ENCODE measurements around the gene CACNG6.
"Not testable (repeated sequence)": the region's sequence is repeated elsewhere in the genome, so short reads cannot be mapped to it uniquely, and the experiment has no call there.

CACNG6 gene, protein sequence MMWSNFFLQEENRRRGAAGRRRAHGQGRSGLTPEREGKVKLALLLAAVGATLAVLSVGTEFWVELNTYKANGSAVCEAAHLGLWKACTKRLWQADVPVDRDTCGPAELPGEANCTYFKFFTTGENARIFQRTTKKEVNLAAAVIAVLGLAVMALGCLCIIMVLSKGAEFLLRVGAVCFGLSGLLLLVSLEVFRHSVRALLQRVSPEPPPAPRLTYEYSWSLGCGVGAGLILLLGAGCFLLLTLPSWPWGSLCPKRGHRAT

DNA sequence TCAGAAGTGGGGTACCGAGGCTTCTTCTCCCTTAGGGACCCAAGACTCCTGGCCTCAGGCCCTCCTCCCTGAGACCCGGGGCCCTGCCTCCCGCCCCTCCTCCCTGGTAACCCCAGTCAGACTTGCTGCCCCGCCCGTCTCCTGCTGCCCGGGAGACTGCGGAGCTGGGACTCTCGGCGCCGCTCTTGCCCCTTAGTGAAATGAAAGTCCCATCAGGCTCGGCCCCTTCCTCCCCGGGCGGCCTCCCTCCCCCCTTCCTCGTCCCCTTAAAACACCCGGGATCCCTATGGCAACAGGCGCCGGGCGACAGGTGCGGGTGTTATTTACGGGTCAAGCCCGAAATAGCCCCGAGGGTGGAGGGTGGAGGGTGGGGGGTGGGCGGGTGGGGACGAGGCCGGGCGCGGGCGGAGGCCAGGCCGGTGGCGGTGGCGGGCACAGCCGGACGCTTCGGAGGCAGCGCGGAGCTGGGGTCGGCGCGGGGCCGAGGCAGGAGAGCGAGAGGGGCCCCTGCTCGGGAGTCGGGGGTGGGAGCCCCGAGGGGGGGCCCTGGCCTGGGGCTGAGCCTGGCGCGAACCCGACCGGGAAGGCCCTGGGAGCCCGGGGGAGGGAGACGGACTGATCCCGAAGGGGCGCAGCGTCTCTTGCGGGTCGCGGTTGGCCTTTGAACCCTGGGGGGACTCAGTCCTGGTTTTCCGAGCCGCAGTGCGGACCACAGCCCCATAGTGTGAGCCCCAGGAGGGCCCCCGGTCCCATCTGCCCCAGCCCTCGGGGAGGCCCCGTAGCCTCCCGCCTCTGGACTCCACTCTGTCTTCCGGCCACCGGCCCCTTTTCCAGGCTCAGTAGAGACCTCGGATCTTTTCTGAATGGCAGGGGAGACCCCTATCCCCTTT lies at the start of gene CACNG6:
Gene CACNG6, plus strand, starts transcription at position 414 of the 890 bp plus-strand sequence. CDS start 1,241 bp downstream, outside the sequence.
- no peak for DNase-seq (ENCODE audit: extremely low read depth in 1 of 2, low read depth in 1 of 2)

DNA sequence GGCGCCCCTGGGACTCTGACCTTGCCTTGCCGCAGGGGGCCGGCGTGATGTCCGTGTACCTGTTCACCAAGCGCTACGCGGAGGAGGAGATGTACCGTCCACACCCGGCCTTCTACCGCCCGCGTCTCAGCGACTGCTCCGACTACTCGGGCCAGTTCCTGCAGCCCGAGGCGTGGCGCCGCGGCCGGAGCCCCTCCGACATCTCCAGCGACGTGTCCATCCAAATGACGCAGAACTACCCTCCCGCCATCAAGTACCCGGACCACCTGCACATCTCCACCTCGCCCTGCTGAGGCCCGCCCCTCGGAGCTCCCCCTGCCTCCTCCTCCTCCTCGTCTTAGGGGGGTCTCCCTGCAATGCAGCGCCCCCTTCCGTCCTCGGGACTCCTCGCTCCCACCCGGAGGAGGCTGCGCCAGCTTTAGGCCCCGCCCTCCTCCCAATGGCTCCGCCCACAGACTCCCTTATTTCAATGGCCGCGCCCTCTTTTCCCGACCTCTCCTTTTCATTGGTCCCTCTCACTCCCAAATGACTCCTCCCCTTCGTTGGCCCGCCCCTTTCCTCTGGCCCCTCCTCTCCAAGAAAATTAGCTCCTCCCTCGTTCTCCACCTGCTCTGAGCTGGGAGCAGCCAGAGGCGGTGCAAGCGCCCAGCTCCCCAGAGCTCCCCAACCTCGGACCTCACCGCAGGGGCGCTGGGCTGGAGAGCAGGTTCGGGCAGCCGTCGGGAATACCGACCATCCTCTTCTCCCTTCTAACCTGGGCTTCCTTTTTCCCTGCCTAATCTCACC lies 49.2 kb upstream of the CACNG6 start:
- no peak for DNase-seq (ENCODE audit: extremely low read depth in 1 of 2, low read depth in 1 of 2)

DNA sequence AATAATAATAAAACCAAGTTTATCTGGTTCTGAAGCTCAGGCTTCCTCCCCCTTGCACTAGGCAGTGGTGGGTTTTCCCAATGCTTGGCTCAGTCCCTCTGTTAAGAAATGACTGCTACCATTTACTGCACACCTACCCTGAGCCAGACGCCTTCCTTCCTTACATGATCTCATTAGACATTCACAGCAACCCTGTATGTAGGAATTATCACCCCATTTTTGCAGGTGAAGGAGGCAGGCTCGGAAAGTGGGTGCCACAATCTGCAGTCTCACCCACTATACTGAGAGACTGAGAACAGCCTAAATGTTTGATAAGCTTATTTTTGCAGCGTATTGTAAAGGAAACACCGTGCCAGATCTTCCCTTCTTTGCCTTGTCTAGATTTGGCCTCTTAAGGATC lies 47.0 kb upstream of the CACNG6 start:
- no peak for DNase-seq (ENCODE audit: extremely low read depth in 1 of 2, low read depth in 1 of 2)

DNA sequence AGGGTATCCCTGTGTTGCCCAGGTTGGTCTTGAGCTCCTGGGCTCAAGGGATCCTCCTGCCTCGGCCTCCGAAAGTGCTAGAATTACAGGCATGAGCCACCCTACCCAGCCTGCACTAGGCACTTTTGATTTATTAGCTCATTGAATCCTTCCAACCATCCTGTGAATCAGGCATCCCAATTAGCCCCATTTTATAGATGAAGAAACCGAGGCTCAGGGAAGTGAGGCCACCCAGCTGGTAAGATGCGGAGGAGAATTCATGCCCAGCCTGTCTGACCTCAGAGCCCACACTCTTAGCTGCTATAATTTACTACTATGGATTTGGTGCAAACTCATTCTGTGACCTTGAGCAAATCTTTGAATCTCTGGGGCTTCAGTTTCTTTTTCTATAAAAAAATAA lies 46.5 kb upstream of the CACNG6 start:
- DNase-seq (ENCODE audit: extremely low read depth in 1 of 2, low read depth in 1 of 2), result no peak

DNA sequence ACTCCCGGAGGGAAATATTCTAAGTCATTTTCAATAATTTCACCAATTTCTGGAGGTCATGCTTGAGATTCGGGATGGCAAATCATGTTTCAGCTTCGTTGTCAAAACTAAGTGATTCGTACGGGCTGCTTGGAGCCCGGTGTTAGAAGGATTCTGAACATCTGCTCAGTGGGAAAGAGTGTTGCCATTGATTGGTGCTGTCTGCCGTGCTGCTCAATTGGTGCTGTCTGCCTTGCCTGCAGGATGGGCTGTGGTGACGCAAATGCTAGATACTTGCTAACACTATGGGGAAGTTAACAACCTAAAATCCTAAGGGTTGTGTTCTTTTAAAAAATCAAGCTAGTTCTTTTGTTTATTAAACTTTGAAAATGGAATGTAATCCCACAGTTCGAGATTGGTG lies 46.0 kb upstream of the CACNG6 start:
- DNase-seq (ENCODE audit: extremely low read depth in 1 of 2, low read depth in 1 of 2), result no peak

DNA sequence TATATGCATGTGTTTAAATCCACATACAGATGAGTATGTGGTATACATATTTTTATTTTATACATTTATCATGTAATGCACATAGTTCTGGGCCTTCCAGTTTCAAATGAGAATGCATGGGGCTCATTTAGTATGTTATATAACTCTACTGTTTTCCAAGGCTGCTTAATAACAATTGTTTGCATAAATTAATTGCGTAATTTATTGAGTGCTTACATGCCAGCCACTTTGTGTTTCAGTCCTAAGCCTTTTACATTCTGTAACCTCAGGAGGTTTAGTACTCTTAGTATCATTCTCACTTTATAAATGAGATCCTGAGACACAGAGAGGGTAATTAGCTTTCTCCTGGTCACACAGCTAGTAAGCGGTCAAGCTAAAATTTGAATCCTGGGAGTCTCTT lies 45.4 kb upstream of the CACNG6 start:
- DNase-seq (ENCODE audit: extremely low read depth in 1 of 2, low read depth in 1 of 2), result no peak

DNA sequence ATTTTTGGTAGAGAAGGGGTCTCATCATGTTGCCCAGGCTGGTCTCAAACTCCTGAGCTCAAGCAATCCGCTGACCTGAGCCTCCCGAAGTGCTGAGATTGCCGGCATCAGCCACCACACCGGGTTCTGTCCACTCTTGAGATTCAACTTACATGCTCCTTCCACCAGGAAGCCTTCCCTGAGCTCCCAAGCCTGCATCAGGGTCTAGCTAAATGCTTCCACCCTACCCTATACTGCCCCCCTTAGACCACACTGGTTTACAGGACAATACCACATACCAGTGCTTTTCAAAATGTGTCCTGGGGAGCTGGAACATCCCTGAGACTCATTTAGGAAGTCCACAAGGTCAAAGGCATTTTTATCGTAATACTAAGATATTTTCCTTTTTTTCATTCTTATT lies 43.8 kb upstream of the CACNG6 start:
- no peak for DNase-seq (ENCODE audit: extremely low read depth in 1 of 2, low read depth in 1 of 2)

DNA sequence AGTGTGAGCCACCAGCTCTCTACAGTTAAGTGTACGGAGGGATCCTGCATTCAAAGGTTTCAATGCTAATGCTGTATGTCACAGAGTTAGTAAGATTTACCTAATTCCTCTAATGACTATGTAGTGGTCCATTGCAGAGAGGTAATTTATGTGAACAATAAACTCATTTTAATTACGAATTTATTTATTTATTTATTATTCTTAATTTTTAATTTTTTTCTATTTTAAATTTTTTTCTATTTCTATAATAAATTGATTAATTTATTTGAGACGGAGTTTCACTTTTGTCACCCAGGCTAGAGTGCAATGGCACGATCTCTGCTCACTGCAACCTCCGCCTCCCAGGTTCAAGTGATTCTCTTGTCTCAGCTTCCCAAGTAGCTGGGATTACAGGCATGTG lies 42.8 kb upstream of the CACNG6 start:
- not testable (repeated sequence) for DNase-seq (ENCODE audit: extremely low read depth in 1 of 2, low read depth in 1 of 2)

DNA sequence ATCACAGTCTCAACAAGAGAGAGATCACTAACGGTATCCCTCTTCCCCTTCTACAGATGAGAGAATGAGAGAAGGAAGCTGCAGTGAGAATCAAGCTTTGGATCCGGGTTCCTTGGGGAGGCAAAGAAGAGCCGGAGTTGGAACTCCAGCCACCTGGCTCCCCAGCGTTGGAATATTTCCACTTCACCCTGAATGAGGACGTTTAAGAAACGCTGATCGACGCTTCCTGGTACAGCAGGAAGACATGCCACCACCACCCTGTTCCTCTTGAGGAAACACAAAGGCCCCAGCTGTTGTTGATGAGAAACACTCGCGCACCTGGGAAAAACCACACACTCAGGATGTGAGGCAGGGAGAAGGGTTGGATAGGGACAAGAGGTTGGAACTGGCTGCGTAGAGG lies 40.0 kb upstream of the CACNG6 start:
- DNase-seq (ENCODE audit: extremely low read depth in 1 of 2, low read depth in 1 of 2), result no peak

DNA sequence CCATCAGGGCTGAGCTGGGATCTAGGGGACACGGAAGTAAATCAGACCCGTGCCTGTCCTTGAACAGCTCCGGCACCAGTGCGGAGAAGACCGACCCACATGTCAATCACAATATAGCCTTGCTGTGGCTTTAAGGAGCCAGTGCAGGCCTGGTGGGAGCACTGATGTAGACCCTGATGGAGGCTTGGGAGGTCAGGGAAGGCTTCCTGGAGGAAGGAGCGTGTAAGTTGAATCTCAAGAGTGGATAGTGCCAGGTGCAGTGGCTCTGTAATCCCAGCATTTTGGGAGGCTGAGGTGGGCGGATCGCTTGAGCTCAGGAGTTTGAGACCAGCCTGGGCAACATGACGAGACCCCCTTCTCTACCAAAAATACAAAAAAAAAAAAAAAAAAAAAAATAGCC lies 39.5 kb upstream of the CACNG6 start:
- no peak for DNase-seq (ENCODE audit: extremely low read depth in 1 of 2, low read depth in 1 of 2)

DNA sequence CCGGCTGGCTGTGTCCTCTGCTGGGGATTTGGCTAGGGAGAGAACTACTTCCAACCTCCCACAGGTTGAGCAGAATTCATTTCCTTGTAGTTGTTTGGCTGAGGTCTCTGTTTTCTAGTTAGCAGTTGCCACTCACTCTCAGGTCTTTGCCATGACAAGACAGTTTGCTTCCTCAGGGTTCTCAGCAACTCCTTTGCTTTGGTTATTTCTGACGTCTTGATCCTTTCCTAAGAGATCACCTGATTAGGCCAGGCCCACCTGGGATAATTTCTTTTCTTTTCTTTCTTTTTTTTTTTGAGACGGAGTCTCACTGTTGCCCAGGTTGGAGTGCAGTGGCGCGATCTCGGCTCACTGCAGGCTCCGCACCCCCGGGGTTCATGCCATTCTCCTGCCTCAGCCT lies 38.1 kb upstream of the CACNG6 start:
- no peak for DNase-seq (ENCODE audit: extremely low read depth in 1 of 2, low read depth in 1 of 2)

DNA sequence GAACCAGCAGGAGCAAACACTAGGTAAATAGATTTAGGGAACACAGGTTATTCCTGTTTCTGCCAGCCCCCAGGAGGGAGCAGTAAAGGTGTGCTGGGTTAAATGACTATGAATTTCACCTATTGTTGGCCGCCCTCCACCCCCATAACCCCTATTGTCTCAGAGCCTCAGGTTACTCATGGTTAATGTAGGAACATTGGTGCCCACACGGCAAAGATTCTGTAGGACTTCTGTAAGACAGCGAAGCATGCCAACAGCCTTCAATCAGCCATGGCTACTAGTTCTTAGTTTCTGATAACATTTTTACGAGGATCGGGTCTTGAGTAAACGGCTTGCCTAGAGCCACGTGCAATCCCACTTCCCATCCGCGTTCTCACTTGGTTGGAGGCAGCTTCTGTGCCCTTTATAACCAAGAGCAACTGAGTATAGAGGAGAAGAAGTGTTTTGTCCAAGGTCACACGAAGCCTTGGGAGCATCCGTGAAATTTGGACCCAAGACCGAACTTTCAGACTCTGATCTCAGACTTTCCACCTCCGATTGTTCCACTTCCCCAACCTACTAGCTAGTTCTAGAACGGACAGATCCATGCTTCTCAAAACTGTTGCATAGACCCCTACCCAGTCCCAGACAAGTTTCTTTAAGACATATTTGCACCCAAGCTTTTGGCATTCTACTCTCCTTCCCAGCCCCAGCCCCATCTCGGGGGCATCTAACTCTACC lies 33.8 kb upstream of the CACNG6 start:
- no peak for DNase-seq (ENCODE audit: extremely low read depth in 1 of 2, low read depth in 1 of 2)

DNA sequence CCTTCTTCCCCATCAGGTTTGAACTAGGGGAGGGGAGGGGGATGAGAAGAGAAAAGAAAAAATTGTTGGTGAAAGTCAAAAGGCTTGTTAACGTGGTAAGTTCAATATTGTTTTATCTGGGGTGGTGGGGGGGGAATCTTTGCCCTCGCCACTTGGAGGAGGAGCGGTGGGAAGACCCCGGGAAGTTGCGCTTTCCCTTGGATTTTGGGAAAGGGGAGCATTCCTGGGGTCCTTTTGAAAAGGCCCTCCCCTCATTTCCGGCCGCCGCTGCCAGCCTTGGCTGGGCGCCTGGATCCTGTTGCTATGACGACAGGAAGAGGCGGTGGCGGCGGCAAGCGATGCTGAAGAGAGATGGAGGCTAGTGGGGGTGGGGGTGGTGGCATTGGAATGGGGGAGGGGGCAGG lies 33.3 kb upstream of the CACNG6 start:
- DNase-seq (ENCODE audit: extremely low read depth in 1 of 2, low read depth in 1 of 2), result no peak

DNA sequence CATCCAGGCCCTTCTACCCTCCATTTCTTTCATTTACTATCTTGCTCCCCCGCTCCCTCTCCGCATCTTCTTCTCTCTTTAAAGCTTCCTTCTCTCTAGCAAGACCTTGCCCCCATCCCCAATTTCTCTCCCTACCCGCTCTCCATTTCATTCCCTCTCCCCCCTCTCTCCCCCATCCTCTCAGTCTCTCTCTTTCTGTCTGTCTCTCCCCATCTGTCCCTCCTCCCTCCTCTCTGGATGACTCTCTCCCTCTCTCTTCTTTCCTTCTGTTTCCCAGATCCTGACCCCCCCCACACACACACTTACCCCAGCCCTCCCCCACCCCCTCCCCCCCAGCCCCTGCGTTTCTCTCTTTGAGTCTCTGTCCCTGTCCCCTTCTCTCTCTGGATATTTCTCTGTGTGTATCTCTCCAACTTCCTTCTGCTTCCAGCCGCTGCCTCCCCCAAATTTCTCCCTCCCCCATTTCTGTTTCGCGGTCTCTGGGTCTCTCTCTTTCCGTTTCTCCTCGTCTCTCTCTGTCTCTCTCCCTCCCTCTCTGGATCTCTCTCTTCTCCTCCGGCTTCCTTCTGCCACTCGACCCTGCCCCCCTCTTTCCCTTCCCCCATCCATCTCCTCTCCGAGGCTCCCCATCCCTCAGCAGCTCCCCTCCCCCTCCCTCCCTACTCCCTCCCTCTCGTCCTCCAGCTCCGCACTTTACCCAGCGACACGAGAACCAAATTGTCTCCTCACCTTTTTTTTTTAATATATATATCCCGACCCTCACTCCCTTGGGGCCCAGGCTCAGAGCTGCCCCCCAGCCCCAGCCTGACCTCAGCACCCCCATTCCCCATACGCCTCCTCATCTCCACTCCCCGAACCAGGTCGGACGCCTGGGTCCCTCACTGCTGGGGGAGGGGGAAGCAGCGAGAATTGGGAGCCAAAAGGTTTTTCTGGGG lies 32.3 kb upstream of the CACNG6 start:
- no peak for DNase-seq (ENCODE audit: extremely low read depth in 1 of 2, low read depth in 1 of 2)

DNA sequence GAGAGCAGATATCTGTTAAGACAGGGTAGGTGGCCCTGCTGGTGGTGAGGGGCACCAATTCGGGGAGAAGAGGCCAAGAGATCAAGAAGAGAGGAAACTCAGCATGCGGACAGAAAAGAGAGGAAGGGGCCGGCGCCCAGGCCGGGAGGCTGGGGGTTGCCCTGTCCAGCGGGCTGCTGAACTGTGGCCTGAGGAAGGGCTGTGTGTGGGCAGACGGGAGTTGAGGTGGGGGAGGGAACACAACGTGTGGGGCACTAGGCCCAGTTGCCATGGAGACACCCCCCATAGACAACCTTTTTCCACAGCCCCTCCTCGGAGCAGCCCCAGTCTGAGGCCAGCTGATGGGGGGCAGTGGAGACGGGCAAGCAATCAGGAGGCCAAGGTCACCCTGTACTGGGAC lies 31.2 kb upstream of the CACNG6 start:
- no peak for DNase-seq (ENCODE audit: extremely low read depth in 1 of 2, low read depth in 1 of 2)

DNA sequence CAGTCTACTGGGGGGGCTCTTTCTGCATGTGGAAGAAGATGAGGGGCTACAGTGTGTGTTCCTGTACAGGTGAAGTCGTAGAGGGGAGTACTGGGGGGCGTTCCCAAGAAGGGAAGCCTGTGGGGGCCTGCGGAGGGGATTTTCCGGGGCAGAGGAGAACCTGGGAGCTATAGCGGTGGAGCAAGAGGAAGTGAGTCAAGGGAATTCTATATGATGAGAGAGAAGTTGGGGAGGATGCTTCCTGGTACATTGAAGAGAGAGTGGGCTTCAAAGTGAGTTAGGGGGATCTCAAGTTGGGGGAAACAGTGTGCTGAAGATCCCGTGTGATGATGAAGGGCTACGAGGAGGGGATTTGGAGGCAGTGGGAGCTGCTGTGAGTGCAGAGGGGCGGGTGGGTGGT lies 30.6 kb upstream of the CACNG6 start:
- DNase-seq (ENCODE audit: extremely low read depth in 1 of 2, low read depth in 1 of 2), result no peak

DNA sequence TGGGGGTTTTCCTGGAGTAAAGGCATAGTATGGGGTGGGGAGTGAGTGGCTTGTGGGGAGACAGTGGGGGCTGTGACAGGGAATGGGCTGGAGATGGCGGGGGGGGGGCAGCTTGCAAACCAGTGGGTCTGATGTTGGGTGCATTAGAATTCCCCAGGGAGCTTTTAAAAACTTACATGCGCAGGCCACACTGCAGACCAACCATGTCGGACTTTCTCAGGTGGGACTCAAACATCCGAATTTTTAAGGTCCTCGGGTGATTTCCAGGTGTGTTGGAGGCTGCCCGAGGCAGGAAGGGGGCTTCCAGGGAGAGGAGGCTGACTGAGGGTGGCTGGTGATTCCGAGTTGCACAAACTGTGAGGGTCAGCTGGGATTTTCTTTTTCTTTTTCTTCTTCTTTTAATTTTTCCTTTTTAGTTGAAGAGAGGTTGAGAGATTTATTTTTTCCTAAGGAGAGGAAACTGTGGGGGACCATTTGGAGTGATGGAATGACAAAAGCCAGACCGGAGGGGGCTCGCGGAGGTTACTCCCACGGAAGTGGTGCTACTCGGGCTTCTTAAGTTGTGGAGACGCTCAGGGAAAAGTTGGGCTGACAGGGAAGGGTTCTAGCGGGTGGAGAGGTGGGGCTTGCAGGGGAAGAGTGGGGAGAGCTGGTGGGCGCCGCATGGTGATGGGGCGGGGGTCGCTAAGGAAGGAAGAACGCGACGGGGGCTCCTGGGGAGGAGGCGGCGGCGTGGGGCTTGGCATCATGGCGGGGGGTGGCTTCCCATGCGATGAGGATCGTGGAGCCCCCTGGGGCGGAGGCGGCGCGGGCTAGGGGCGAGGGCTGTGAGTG lies 29.7 kb upstream of the CACNG6 start:
- no peak for DNase-seq (ENCODE audit: extremely low read depth in 1 of 2, low read depth in 1 of 2)

DNA sequence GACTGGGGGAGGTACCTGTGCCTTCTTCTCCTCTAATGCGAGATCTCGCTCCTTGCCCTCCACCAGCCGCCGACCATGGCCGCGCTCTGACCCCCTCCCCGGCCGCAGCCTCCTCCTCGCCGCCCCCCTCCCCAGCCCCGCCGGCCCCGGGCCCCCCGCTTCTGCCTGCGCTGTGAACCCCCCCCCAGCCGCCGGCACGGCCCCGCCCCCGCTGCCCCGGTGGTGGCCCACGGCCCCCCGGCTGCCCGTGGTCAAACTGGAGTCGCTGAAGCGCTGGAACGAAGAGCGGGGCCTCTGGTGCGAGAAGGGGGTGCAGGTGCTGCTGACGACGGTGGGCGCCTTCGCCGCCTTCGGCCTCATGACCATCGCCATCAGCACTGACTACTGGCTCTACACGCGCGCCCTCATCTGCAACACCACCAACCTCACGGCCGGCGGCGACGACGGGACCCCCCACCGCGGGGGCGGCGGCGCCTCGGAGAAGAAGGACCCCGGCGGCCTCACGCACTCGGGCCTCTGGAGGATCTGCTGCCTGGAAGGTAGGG lies 28.5 kb upstream of the CACNG6 start, which contains the start of gene CACNG8:
Gene CACNG8, plus strand, starts transcription at position 51 of the 545 bp plus-strand sequence.
- no peak for DNase-seq (ENCODE audit: extremely low read depth in 1 of 2, low read depth in 1 of 2)

DNA sequence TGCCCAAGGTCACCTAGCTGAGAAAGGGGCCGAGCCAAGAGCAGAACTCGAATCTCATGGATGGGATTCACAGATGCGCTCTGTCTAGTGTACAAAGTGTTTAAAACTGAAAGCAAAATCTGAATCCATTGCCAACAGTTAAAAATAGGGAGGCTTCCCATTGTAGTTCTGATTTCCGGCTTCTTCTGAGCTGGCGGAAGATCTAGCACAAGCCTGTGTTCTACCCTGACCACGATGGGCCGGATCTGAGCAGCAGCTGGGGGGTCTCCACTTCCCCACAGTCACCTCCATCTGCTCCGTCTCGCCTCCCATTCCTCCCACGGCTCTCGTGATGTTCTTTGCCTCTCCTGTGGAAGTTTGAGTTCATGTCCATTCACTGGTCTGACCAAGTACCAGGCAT lies 26.3 kb upstream of the CACNG6 start:
- no peak for DNase-seq (ENCODE audit: extremely low read depth in 1 of 2, low read depth in 1 of 2)

Data from stimulated activated CD8-positive, alpha-beta memory T cell treated with anti-CD3 and anti-CD28 coated beads, Interleukin-7, amount 100 ng/mL, for 48 hours (primary cell).